HUES64 (cell line): Measurements from ENCODE around the gene SYNPR.

Source experiments
- H3K27ac ChIP-seq: 2 replicates; pipeline ENCODE4 v1.7.0; 2013; ENCODE audit warnings: low read depth, low read length, inconsistent platforms
- H3K27me3 ChIP-seq: 2 replicates; pipeline ENCODE4 v1.6.1; 2013; ENCODE audit warnings: mild to moderate bottlenecking, low read length; ENCODE audit not compliant: insufficient read depth
- H3K36me3 ChIP-seq: 2 replicates; pipeline ENCODE4 v1.6.1; 2013; ENCODE audit warnings: mild to moderate bottlenecking, low read length; ENCODE audit not compliant: insufficient read depth
- H3K4me1 ChIP-seq: 2 replicates; pipeline ENCODE4 v1.6.1; 2013; ENCODE audit warnings: mild to moderate bottlenecking, low read length, moderate library complexity; ENCODE audit not compliant: insufficient read depth
- H3K4me3 ChIP-seq: 2 replicates; pipeline ENCODE4 v1.5.1; 2013; ENCODE audit warnings: mild to moderate bottlenecking, low read length, moderate library complexity
- H3K9ac ChIP-seq: 2 replicates; pipeline ENCODE4 v1.6.1; 2013; ENCODE audit warnings: mild to moderate bottlenecking, low read depth, low read length
- H3K9me3 ChIP-seq: 2 replicates; pipeline ENCODE4 v1.6.1; 2013; ENCODE audit warnings: low read depth, low read length; ENCODE audit not compliant: insufficient read depth
- WGBS: fragments of 150-250, 120-280 bp; methylation state at CpG from one replicate; pipeline ENCODE4 v1.1.7; 2013; ENCODE audit warnings: missing lambda C conversion rate; 5-methylcytosine and 5-hydroxymethylcytosine counted together

SYNPR gene

GRCh38 chr3:63471781-63472180 is 193.7 kb downstream of the SYNPR start:
- Histone ChIP-seq H3K4me1 (no peaks in the 10 kb centered on the region), H3K27ac (no peak overlapping the region), H3K9ac (no peak overlapping the region), H3K27me3 (no peaks in the 10 kb centered on the region), H3K36me3 (no peaks in the 10 kb centered on the region), H3K9me3 (no peaks in the 10 kb centered on the region), H3K4me3 (no peak overlapping the region)
- WGBS, result 91% methylated on average over 5 of the region's 5 CpGs

- Histone ChIP-seq H3K36me3 (no peaks in the 10 kb centered on the region), H3K27ac (no peak overlapping the region), H3K4me1 (no peaks in the 10 kb centered on the region), H3K9me3 (no peaks in the 10 kb centered on the region), H3K9ac (no peak overlapping the region), H3K27me3 (no peaks in the 10 kb centered on the region), H3K4me3 (no peak overlapping the region)
- WGBS, result 90% methylated on average over 6 of the region's 6 CpGs
These were observed 195.6 kb downstream of the SYNPR start for GRCh38 chr3:63473641-63474166.

- Histone ChIP-seq H3K36me3 (no peaks in the 10 kb centered on the region), H3K27ac (no peak overlapping the region), H3K9ac (no peak overlapping the region), H3K27me3 (no peaks in the 10 kb centered on the region), H3K9me3 (no peaks in the 10 kb centered on the region), H3K4me3 (no peak overlapping the region), H3K4me1 (no peaks in the 10 kb centered on the region)
- WGBS, result 92% methylated on average over 3 of the region's 3 CpGs
These were observed 196.9 kb downstream of the SYNPR start for GRCh38 chr3:63474828-63475518.

GRCh38 chr3:63477494-63478129 is 199.5 kb downstream of the SYNPR start:
- Histone ChIP-seq H3K9ac (no peak overlapping the region), H3K36me3 (no peaks in the 10 kb centered on the region), H3K4me3 (no peak overlapping the region), H3K4me1 (no peaks in the 10 kb centered on the region), H3K27ac (no peak overlapping the region), H3K9me3 (no peaks in the 10 kb centered on the region), H3K27me3 (no peaks in the 10 kb centered on the region)
- WGBS, result 94% methylated on average over 8 of the region's 8 CpGs

- Histone ChIP-seq H3K4me3 (no peak overlapping the region), H3K9ac (no peak overlapping the region), H3K27ac (no peak overlapping the region), H3K9me3 (no peaks in the 10 kb centered on the region), H3K27me3 (no peaks in the 10 kb centered on the region), H3K36me3 (no peaks in the 10 kb centered on the region), H3K4me1 (no peaks in the 10 kb centered on the region)
- WGBS, result 89% methylated on average over 6 of the region's 6 CpGs
These were observed 201.0 kb downstream of the SYNPR start for GRCh38 chr3:63478990-63479660.

- Histone ChIP-seq H3K9ac (no peak overlapping the region), H3K27me3 (no peaks in the 10 kb centered on the region), H3K27ac (no peak overlapping the region), H3K4me1 (no peaks in the 10 kb centered on the region), H3K9me3 (no peaks in the 10 kb centered on the region), H3K4me3 (no peak overlapping the region), H3K36me3 (no peaks in the 10 kb centered on the region)
- WGBS, result 95% methylated on average over 2 of the region's 2 CpGs
These were observed 201.5 kb downstream of the SYNPR start for GRCh38 chr3:63479661-63480035.

- H3K9me3 ChIP-seq, result no peaks in the 10 kb centered on the region
- no peak overlapping the region for H3K9ac ChIP-seq
- 77% methylated on average over 6 of the region's 6 CpGs for WGBS
- H3K27me3 ChIP-seq, result no peaks in the 10 kb centered on the region
- no peaks in the 10 kb centered on the region for H3K4me1 ChIP-seq
- no peaks in the 10 kb centered on the region for H3K36me3 ChIP-seq
- H3K4me3 ChIP-seq, result no peak overlapping the region
- H3K27ac ChIP-seq, result no peak overlapping the region
These were observed 203.5 kb downstream of the SYNPR start for GRCh38 chr3:63481627-63482026.

GRCh38 chr3:63482341-63482740 is 204.2 kb downstream of the SYNPR start:
- WGBS, result 90% methylated on average over 2 of the region's 2 CpGs
- Histone ChIP-seq H3K27me3 (no peaks in the 10 kb centered on the region), H3K9me3 (no peaks in the 10 kb centered on the region), H3K4me3 (no peak overlapping the region), H3K36me3 (no peaks in the 10 kb centered on the region), H3K27ac (no peak overlapping the region), H3K4me1 (no peaks in the 10 kb centered on the region), H3K9ac (no peak overlapping the region)

GRCh38 chr3:63492464-63492863 is 214.4 kb downstream of the SYNPR start:
- Histone ChIP-seq H3K27ac (no peak overlapping the region), H3K9me3 (no peaks in the 10 kb centered on the region), H3K36me3 (no peaks in the 10 kb centered on the region), H3K4me1 (no peaks in the 10 kb centered on the region), H3K27me3 (no peaks in the 10 kb centered on the region), H3K9ac (no peak overlapping the region), H3K4me3 (no peak overlapping the region)
- WGBS, result 89% methylated on average over 2 of the region's 2 CpGs

GRCh38 chr3:63493101-63493500 is 215.0 kb downstream of the SYNPR start:
- Histone ChIP-seq H3K27ac (no peak overlapping the region), H3K36me3 (no peaks in the 10 kb centered on the region), H3K9me3 (no peaks in the 10 kb centered on the region), H3K27me3 (no peaks in the 10 kb centered on the region), H3K9ac (no peak overlapping the region), H3K4me1 (no peaks in the 10 kb centered on the region), H3K4me3 (no peak overlapping the region)
- 90% methylated on average over 3 of the region's 3 CpGs for WGBS

GRCh38 chr3:63494646-63495045 is 216.5 kb downstream of the SYNPR start:
- 98% methylated on average over 1 of the region's 1 CpG for WGBS
- H3K27me3 ChIP-seq, result no peaks in the 10 kb centered on the region

More at GRCh38 chr3:63494646-63495045, 216.5 kb downstream of the SYNPR start:
- Histone ChIP-seq H3K4me3 (no peak overlapping the region), H3K9ac (no peak overlapping the region), H3K9me3 (no peaks in the 10 kb centered on the region), H3K4me1 (no peaks in the 10 kb centered on the region; the same call in 1 of the 2 replicates), H3K36me3 (no peaks in the 10 kb centered on the region), H3K27ac (no peak overlapping the region)
